Naive B cell (primary cell): ENCODE data around the gene SIMC1. TPM values are rescaled to one million over a fixed set of nuclear protein-coding genes. Genes with fewer than 3 reads are reported as not detected.

Source experiments
- ATAC-seq, 2 donors: fragments of 150-1000 bp; cut with Tn5 transposase; 2 replicates each; pipeline ENCODE4 v1.10.0; 2021; ENCODE audit warnings: low read depth in 2 of 2, mild to moderate bottlenecking in 2 of 2, moderate library complexity in 2 of 2
- DNase-seq: peaks from one replicate; pipeline ENCODE4 v3.0.0; 2022
- H3K27ac Mint-ChIP-seq, 6 donors: one replicate each; pipeline ENCODE4 v1.8.0; 2020 to 2022; ENCODE audit warnings: mild to moderate bottlenecking in 6 of 6, mixed read lengths in 6 of 6, moderate library complexity in 5 of 6, inconsistent platforms in 2 of 6
- H3K27me3 Mint-ChIP-seq, 3 donors: one replicate each; pipeline ENCODE4 v1.8.0; 2021 to 2022; ENCODE audit warnings: mixed read lengths in 3 of 3, mild to moderate bottlenecking in 1 of 3
- H3K36me3 Mint-ChIP-seq, 2 donors: one replicate each; pipeline ENCODE4 v1.8.0; 2020 to 2022; ENCODE audit warnings: mixed read lengths in 2 of 2, inconsistent platforms in 1 of 2, mild to moderate bottlenecking in 1 of 2
- H3K4me1 Mint-ChIP-seq, 3 donors: one replicate each; pipeline ENCODE4 v1.8.0; 2020 to 2022; ENCODE audit warnings: mixed read lengths in 3 of 3, inconsistent platforms in 1 of 3, mild to moderate bottlenecking in 1 of 3, moderate library complexity in 1 of 3
- H3K4me3 Mint-ChIP-seq, 8 donors: one replicate each; pipeline ENCODE4 v1.8.0; 2020 to 2022; ENCODE audit warnings: mild to moderate bottlenecking in 8 of 8, mixed read lengths in 8 of 8, moderate library complexity in 8 of 8, inconsistent platforms in 2 of 8
- H3K9me3 Mint-ChIP-seq, 7 donors: one replicate each; pipeline ENCODE4 v1.8.0; 2020 to 2022; ENCODE audit warnings: mixed read lengths in 7 of 7, mild to moderate bottlenecking in 5 of 7, inconsistent platforms in 2 of 7, moderate library complexity in 1 of 7
- polyA plus RNA-seq, 6 donors: library from polyadenylated mRNA; unstranded; fragments of 300-500 nt; fragmentation: Illumina TruSeq; gene quantifications; one replicate each; pipeline ENCODE4 v1.2.3, GENCODE V29; 2021; ENCODE audit warnings: low read depth in 6 of 6

The SIMC1 gene
- polyA plus RNA-seq, 6 donors from 2014 or later = 0.43 to 28.1 (median 13.6) TPM

DNA sequence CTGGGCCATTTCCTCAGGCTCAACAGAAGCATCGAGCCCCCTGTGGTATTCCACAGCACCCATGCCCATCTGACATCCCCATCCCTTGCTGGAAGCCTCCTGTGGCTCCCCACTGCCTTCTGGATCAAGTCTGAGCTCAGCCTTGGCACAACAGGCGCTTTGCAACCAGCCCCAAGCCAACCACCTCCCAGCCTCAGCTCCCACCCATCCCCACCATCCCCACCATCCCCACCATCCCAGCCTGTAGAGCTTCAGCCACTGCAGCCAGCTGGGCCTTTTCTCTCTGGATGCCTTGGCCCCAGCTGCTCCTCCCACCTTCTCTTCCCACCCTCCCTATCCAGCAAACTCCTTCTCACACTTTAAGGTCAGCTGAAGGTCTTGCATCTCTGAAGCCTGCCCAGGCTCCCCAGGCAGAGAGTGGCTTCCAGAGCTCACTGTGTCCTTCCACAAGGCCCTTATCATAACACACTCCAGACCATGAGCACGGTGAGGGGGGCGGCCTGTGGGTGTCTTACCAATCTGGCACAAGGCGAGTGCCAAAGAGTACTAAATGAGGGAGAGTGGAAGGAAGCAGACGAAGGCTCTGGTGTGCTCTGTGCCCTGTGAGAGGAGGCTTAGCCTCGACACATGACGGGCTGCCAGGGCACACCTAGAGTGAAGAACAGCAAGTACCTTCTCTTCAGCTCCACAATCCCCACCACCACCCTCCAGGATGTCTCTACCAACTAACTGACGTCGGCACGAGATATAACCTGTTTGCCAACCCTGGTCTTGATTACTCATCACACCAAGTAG lies 156.9 kb downstream of the SIMC1 start:
- Mint-ChIP-seq H3K27me3 (no peaks in the 10 kb centered on the region), H3K27ac (peak overlapping the region in 2 of 6 donors; percentile 15 to 84), H3K4me1 (peaks cover 0 to 2% (median 0%) of the 10 kb centered on the region in 3 donors), H3K9me3 (no peaks in the 10 kb centered on the region), H3K36me3 (no peaks in the 10 kb centered on the region), H3K4me3 (no peak overlapping the region)
- DNase-seq (no peak), ATAC-seq (no peak)

Other genes starting within 250 kb of the SIMC1 start
- 10 to 100 TPM; 46.8 to 56.4 (median 53.5) TPM for gene KIAA1191, start 123.3 kb downstream of the SIMC1 start, polyA plus RNA-seq
- 1 to 10 TPM; 1.8 to 4.1 (median 2.5) TPM for gene ARL10, start 127.1 kb downstream of the SIMC1 start, polyA plus RNA-seq
- gene NOP16, start 150.2 kb downstream of the SIMC1 start, polyA plus RNA-seq = 10 to 100 TPM; 15.9 to 39.6 (median 26.5) TPM
- 100 to 1,000 TPM; 137 to 220 (median 172) TPM for gene HIGD2A, start 150.3 kb downstream of the SIMC1 start, polyA plus RNA-seq
- 10 to 100 TPM; 42.3 to 64.4 (median 55.2) TPM for gene CLTB, start 178.1 kb downstream of the SIMC1 start, polyA plus RNA-seq
- 10 to 100 TPM; 11.0 to 16.3 (median 13.3) TPM for gene FAF2, start 210.0 kb downstream of the SIMC1 start, polyA plus RNA-seq